HG02642 (cell line): ENCODE results near the gene TMEM132C.

Source experiments
- ATAC-seq: cut with Tn5 transposase; IDR thresholded peaks from one replicate; pipeline ENCODE4 v1.9.1; 2021; ENCODE audit warnings: mild to moderate bottlenecking; ENCODE audit not compliant: unreplicated experiment, poor library complexity

The TMEM132C gene

DNA sequence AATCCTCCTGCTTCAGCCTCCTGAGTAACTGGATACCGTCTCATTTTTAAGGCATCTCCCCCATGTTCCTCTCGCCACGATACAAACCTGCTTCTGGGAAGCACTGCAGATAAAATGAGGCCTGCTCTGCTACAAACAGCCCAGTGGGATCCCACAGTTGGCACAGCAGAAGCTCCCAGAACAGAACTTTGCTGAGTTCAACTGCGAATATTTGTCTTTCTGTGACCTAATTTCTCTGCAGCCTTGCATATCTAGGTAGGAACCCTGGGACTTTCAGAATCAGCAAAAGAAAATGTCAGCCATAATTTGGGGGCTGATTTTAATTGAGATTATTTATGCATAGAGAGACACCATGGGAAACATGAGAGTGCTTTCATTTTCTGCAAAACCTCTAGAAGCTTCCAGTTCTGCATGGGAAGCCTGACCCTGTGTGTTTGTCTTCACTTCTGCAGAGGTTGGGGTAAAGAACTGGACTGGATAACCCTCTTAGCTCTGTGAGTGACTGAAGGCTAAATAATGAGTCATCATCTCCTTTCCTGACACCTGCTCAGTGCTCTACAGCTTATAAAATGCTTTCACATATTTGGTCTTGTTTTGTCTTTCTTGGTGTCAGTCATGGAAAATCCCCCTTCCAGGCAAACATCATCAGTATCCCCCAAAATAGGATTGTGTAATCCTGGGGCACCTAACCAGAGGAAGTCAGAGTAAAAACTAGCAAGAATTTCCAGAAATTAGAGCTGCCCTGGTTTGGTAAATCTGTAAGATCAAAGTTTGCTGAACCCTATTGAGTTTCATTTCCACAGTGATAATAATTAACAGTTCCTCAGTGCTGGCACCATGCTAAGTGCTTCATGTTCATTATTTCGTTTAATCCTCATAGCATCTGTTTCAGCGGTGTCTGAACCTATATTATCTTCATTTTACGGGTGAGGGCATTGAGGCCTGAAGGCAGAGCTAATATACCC lies 371.0 kb downstream of the TMEM132C start:
- peak; percentile 95 for ATAC-seq

DNA sequence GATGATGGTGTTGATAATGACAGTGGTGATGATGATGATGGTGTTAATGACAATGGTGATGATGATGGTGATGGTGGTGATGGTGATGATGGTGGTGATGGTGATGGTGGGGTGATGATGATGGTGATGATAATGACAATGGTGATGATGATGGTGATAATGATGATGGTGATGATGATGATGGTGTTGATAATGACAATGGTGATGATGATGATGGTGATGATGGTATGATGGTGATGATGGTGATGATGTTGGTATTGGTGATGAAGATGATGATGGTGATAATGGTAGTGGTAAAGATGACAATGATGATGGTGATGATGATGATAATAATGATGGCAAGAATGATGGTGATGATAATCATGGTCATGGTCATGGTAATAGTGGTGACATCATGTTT lies 372.1 kb downstream of the TMEM132C start:
- ATAC-seq: no peak

DNA sequence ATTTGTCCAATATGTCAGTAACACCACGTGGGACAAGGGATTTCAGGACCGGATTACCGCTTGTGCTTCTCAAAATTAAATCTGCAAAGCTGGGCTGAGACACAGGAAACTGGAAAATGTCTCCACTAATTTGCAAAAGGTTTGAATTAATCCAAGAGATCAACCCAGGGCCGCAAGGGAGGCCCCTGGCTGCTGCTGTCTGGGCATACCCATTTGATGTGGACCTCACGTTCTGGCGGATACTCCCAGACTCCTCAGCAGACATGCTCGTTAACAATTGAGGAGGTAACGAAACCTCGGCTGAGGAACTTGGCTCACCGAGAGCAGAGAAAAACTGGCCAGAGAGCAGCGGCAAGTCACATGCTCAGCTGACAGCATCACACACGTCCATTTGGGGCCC lies 376.2 kb downstream of the TMEM132C start:
- ATAC-seq: no peak

DNA sequence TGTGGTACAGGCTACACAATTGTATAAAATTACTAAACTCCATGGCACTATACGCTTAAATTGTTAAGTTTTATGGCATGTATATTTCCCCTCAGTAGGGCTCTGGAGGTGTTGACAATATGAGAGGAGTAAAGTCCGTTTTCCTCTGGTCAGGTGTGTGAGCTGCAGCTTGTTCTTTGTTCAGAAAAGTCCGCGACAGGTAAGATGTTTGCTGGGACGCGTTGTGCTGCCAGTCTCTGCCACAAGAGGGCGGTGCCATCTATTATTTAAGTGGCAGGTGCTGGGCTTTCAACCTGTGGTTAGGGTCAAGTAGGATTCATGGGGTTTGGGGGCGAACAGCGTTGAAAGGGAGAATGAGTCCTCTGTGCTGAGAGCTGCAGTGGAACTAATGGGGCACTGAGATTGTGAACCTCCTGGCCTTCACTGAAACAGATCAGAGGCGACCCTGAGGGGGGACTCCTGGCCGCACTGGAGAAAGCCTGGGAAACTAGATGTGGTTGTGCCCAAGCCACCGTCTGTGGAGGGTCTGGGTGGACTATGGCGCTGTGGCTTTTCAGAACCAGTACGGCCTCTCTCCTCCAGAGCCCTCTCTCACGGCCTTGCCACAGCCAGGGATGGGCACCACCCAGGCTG lies 377.8 kb downstream of the TMEM132C start:
- ATAC-seq: no peak

DNA sequence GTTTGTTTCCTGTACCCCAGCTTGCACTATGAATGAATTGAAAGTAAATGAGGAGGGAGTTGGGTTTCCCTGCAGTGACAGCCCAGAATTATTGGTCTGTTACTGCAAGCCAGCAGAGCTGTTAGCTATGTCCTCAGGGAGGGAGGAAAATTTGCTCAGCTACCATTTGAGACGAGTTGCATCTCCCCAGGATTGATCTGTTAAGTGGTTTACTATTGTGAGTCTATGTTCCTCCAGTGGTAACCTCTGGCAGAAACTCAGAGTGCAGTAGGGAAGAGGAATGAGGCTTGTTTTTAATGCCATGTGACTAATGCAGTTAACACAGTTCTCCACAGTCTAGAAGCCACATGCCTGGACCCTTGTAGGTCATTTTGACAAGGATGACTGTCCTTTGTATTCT lies 382.9 kb downstream of the TMEM132C start:
- ATAC-seq: no peak

DNA sequence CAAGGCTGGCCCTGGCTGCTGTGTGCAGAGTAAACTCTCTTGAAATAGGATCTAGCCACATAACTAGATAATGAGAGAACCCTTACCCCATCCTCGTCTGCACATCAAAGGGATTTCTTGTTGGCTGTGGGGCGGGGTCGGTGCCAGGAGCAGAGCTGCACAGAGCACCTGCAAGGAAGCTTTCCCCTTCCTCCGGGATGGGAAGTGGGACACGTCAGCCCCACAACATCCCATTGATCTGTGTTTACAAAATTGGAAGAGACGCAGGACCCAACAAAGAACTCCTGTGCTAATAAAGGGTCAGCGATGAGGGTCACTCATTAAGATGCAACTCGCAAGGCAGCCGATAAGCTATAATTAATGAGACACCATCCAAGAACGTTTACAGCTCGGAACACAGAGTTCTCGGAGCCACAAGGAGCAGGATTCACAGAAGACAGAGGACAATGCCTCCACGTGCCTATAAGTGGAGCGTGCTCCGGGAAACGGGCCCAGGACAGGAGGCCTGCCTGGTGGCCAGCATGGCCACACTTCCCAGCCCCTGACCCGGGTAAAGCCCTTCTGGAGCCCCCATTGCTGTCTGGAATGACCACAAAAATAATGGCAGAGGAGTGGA lies 385.3 kb downstream of the TMEM132C start:
- ATAC-seq: no peak

DNA sequence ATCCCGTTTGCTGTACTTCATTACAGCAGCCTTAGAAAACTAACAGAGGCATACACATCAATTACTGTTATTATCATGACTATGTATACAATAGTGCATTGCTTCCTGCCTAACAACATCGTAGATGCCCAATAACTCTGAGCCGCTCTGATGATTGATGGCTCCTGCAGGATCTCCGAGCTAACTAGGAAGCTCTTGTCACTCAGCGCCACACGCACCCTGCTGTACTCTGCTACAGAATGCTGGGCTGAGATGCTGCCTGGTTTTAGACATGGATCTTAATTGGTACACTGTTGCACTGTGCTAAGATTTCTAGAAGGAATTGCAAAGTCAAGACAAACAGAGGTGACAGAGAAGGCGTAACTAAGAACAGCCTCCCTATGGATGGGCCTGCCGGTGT lies 387.5 kb downstream of the TMEM132C start:
- no peak for ATAC-seq

DNA sequence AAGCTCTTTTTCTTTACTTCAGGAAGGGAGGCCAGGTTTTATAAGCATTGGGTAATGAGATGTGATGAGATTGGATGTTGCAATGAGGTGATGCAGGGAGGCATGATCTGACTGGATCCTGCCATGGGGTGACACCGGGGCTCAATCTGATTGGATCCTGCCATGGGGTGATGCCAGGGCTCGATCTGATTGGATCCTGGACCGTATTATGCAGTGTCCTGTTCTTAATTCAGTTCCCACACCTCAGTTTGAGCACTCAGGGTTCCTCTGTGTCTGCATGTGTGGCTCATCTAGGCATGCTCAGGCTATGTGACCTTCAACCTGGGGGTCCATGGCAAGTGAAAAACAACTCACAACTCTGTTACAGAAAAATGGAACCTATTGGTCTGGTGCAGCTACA lies 390.4 kb downstream of the TMEM132C start:
- ATAC-seq: no peak

DNA sequence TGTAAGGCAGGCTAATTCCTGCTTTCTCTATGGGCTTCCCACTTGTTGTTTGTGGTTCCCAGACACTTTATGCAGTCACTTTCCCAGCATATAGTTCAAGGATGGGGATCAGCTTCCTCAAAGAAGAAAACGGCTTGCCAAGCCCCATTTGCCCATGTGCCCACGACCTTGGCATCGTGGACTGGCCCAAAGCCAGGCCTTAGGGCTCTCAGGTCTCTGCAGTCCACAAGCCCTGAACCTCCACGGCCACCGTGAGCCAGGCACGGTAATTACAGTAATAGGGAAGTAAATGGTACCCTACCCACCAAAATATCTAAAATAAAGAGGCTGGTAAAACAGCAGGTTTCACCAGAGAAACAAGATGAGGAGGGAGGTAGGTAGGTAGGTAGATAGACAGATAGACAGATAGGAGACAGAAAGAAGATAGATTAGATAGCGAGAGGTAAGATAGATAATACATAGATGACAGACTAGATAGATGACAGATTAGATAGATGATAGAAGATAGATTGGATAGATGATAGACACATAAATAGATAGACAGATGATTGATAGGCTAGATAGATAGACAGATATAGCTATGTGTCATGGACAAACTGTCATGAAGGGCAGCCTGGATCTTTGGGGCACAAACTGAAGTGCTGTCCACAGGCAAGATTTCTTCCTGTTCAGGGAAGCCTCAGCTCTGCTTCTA lies 393.7 kb downstream of the TMEM132C start:
- no peak for ATAC-seq

DNA sequence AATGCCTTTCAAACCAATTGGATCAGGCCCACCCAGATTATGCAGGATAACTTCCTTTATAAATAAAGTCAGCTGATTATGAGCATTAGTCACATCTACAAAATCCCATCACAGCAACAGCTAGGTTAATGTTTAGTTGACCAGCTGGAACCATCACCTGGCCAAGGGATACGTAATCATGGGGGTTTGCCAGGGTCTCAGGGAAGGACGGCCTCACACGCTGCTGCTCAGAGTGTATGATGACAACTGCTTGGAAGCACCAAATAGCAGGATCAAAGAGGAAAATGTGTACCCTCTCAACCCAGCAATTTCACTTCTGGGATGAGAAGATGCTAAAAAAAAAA lies 394.2 kb downstream of the TMEM132C start:
- ATAC-seq: no peak

DNA sequence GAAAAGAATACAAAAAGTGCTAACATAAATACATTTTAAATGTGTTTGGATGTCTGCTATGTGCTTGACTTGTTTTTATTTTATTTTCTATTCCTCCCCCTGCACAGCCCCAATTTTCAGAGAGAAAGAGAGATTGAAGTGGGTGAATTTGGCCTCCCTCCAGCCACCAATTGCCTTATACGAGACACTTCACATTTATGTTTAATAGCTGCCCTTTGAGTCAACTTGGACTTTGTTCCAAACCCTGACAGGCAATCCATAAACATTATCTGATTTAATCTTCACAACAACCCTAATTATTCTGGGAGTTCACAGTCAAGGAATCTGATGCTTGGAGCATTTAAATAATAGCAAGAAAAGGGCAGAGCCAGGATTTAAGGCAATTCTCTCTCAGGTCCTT lies 395.1 kb downstream of the TMEM132C start:
- ATAC-seq: no peak

DNA sequence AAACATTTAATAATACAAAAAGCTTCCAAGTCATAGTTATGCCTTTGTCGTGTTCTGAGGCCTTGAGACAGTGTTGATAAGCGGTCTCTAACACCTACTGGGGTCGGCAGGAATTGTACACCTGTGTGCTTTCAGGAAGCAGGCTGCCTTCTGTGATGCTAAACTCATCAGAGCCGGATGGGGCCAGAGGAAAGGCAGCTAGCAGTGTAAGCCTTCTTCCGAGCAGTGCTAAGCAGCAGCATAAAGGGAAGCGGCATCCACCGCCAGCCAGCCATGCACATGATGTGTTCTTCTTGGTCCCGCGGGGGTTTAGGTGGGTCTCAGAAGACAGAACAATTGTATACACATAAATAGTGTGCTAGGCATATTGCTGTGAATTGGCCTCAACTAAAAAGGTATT lies 397.5 kb downstream of the TMEM132C start:
- no peak for ATAC-seq

DNA sequence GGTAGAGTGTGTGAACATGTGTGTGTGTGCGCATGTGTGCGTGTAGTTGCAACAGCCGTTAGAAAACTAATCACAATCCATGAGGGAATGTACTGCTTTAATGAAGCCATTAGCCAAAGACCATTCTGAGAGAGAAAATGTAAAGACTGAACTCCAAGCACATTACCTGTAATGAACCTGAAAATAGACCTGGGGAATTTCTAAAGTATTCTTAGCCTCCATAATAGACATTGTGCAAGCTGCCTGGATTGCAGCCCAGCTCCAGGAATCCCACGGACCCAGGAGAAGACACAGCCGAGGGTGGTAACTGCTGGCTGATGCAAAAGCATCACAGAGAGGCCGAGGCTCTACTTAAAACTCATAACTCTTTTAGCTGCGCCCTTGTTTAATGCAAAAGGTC lies 400.2 kb downstream of the TMEM132C start:
- ATAC-seq: no peak

DNA sequence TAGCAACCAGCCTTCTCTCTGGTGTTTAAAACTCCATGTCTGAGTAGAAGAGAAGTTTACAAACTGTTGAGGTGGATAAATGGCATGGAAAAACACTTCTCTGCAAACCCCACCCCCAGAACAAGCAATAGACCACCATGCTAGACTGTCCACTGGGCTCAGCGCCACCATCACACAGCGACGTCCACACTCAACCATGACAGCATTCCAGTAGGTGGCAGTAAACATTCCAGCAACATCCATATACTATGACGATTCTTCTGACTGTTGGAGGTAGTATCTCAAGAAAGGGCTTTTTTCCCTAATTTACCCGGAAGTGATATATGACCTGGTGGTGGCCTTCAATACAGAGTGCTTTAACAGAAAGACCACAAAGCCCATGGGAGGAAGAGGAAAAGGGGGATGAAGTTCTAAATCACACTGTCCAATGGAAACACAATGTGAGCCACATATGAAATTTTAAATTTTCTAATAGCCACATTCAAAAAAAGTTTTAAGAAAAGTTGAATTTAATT lies 404.6 kb downstream of the TMEM132C start:
- ATAC-seq: no peak

DNA sequence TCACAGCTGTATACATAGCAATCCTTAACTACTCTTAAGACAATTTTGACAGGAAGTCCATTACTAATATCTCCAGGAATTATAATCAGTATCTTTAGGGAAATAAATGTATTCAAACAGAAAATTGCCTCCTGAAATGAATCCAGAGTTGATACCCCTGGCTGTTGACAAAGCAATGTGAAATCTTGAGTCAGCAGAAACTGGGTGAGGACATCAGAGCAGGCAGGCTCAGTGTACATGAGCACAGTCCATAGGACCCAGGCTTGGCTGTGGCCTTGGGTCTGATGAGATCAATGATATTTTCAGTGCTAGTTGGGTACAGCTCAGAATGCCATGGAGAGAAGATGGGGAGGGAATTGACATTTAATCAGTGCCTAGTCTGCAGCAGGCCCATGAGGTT lies 405.5 kb downstream of the TMEM132C start:
- no peak for ATAC-seq

DNA sequence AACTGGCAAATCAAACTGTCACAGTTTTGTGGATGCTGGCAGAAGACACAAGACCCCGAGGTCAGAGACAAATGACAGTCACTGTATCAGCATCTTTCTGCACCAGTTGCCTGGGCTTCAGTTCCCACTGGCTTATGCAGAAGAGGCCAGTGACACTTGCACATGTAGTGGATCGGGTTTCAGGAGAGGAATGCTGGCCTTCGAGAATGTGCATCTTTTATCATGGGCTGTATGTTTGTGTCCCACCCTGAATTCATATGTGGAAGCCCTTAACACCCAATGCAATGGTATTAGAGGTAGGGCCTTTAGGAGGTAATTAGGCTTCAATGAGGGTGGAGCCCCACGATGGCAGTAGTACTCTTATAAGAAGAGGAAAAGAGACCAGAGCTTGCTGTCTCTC lies 405.9 kb downstream of the TMEM132C start:
- ATAC-seq: no peak

DNA sequence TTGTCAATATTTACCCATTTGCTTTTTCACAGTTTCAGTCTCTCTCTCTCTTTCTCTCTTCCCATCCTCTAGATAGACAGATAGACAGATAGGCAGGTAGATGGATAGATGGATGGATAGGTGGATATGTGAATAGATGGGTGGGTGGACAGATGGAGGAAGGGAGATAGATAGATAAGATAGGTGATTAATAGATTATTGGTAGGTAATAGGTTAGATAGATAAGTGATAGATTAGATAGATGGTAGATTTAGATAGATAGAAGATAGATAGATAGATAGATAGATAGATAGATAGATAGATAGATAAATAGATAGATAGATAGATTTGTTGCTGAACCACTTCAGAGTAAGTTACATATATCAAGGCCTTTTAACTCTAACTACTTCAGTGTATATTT lies 408.6 kb downstream of the TMEM132C start:
- ATAC-seq: no peak

DNA sequence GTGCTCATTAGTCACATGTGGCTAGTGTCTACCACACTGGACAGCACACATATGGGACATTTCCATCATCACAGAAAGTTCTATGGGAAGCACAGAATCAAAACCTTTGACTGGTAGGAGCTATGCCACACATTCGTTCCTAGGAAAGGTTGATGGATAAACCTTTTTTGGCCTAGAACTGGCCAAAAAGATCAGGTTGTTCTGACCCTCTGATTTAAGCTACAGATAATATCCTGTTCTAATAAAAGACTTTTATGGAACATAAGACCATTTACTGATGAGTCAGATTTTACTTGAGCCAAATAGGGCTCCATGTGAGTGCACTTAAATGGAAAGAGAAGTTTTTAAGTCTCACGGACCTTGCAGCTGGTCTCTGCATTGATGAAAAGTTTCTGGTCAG lies 413.6 kb downstream of the TMEM132C start:
- no peak for ATAC-seq

DNA sequence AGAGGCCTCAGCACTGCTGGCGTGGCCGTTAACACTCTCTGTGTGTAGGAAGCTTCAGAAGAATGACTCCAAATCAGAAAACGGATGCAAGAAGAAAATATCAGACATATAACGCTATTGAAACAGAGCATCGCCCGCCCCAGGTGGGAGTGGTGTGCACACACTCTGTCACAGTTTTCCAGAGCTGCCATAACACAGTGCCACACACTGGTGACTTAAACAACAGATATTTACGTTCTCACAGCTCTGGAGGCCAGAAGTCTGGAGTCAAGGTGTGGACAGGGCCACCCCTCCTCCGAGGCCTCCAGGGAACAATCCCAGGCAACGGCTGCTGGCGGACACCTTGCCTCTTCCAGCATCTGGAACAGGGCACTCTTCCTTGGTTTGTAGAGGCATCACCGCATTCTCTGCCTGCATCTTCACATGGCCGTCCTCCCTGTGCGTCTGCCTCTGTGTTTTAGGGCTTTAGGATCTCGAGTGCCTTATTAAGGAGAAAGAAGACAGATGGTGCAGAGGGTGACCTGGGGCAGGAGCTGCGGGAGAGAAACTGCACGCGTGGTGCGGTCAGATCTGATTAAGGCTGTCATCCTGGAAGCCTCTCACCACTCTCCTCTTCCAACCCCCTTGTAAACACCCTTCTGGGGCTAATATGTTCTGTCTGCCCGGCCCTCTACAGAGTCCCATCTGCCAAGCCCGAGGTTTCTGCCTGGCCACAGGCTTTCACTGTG lies 415.7 kb downstream of the TMEM132C start:
- no peak for ATAC-seq

DNA sequence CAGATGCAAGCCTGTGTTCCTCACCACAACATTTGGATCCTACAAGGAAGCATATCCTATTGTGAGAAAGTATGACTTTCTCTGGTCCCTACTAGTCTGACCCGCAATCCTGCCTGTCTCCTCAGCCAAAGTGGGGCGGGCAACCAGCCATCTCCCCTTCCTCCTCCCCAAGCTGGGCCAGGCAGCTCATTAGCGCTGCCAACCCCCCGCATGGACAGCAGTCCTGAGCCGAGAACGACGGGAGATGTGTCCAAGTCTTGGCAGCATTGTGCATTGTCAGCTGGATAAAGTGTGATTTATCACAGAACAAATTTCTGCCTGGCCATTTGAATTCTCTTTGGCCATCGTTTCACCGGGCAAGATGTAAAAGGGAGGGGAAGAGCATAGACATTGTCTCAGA lies 417.4 kb downstream of the TMEM132C start:
- no peak for ATAC-seq
